ENCODE results near the gene SNX18. TPM values are rescaled to one million over a fixed set of nuclear protein-coding genes. Genes with fewer than 3 reads are reported as not detected.

SNX18 gene
- total RNA-seq, 2 donors from 2014 or later: 174 to 269 TPM

DNA sequence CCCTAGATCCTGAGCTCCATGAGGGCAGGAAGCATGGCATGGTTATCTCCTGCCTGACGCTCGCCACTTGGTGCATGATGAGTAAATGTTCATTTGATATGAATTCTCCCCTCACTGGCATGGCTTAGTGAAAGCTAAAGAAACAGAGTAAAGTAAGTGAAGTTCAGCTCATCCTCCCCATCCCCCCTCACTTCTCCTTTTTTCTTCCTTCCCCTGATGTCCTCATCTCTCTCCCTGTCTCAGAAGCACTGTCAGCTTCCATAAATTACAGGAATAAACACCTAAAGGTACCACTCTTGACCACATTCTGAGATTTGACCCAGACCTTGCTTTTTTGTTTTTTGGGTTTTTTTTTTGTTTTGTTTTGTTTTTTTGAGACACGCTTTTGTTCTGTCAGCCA, 73.3 kb downstream of the SNX18 start:
- H3K9me3 ChIP-seq: no peaks in the 10 kb centered on the region
- peaks cover 0 to 13% of the 10 kb centered on the region in 2 donors for H3K4me1 ChIP-seq (ENCODE audit: control insufficient read depth in 1 of 2, low read depth in 2 of 2)
- H3K27ac ChIP-seq: no peak overlapping the region
- no peaks in the 10 kb centered on the region for H3K36me3 ChIP-seq
- TF ChIP-seq, protein P1, sequence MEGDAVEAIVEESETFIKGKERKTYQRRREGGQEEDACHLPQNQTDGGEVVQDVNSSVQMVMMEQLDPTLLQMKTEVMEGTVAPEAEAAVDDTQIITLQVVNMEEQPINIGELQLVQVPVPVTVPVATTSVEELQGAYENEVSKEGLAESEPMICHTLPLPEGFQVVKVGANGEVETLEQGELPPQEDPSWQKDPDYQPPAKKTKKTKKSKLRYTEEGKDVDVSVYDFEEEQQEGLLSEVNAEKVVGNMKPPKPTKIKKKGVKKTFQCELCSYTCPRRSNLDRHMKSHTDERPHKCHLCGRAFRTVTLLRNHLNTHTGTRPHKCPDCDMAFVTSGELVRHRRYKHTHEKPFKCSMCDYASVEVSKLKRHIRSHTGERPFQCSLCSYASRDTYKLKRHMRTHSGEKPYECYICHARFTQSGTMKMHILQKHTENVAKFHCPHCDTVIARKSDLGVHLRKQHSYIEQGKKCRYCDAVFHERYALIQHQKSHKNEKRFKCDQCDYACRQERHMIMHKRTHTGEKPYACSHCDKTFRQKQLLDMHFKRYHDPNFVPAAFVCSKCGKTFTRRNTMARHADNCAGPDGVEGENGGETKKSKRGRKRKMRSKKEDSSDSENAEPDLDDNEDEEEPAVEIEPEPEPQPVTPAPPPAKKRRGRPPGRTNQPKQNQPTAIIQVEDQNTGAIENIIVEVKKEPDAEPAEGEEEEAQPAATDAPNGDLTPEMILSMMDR (IDR thresholded peaks at IDR 0.05): no peak
- ATAC-seq (ENCODE audit: insufficient number of reproducible peaks, low FRiP score, low read depth): no peak
- no peak overlapping the region for H3K4me3 ChIP-seq
- DNase-seq (ENCODE audit: low spot score): no peak
- H3K27me3 ChIP-seq (replicated peaks; ENCODE audit: insufficient read depth): no peaks in the 10 kb centered on the region

DNA sequence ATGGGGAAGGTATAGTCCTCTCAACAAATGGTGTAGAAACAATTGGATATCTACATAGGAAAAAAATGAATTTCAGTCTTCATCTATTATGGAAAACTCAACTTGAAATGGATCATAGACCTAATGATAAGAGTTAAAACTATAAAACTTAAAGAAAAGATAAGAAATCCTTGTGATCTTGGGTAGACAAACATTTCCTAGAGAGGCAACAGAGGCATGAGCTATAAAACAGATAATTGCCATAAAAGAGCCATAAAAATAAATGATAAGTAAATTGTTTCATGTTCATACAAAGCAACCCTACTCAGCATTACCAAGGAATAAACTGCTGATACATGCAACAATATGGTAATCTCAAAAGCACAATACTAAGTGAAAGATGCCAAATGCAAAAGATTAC, 76.2 kb downstream of the SNX18 start:
- ATAC-seq (ENCODE audit: insufficient number of reproducible peaks, low FRiP score, low read depth): no peak
- Histone ChIP-seq H3K27me3 (replicated peaks; ENCODE audit: insufficient read depth) (no peaks in the 10 kb centered on the region), H3K4me3 (no peak overlapping the region)

DNA sequence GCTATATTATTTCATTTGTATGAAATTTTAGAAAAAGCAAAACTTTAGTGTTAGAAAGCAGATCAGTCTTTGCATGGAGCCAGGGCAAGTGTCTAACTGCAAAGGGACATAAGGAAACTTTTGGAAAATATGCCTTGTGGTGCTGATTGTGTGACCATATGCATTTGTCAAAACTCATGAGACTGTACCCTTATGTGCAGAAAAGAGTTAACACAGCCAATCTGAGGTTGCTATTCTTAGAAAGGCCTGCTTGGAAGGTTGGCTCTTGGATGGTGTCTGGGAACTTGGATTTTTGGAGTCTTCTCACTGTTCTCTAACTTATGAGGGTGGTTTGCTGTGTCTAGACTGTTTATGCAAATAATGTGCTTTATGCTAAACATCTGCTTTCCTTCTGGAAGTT, 76.6 kb downstream of the SNX18 start:
- H3K27ac ChIP-seq: no peak overlapping the region
- H3K27me3 ChIP-seq (replicated peaks; ENCODE audit: insufficient read depth): no peaks in the 10 kb centered on the region
- ATAC-seq (ENCODE audit: insufficient number of reproducible peaks, low FRiP score, low read depth): no peak
- DNase-seq (ENCODE audit: low spot score): no peak
- H3K9me3 ChIP-seq: peaks cover 4% of the 10 kb centered on the region
- H3K4me1 ChIP-seq (ENCODE audit: control insufficient read depth in 1 of 2, low read depth in 2 of 2): peaks cover 0 to 13% of the 10 kb centered on the region in 2 donors
- TF ChIP-seq, protein P1 (IDR thresholded peaks at IDR 0.05): no peak
- H3K4me3 ChIP-seq: no peak overlapping the region
- H3K36me3 ChIP-seq: no peaks in the 10 kb centered on the region

More for the DNA sequence above, 76.2 kb downstream of the SNX18 start:
- no peaks in the 10 kb centered on the region for H3K36me3 ChIP-seq
- H3K27ac ChIP-seq: no peak overlapping the region
- peaks cover 0 to 13% of the 10 kb centered on the region in 2 donors for H3K4me1 ChIP-seq (ENCODE audit: control insufficient read depth in 1 of 2, low read depth in 2 of 2)
- TF ChIP-seq, protein P1 (IDR thresholded peaks at IDR 0.05): no peak
- DNase-seq (ENCODE audit: low spot score): no peak
- H3K9me3 ChIP-seq: peaks cover 4% of the 10 kb centered on the region

DNA sequence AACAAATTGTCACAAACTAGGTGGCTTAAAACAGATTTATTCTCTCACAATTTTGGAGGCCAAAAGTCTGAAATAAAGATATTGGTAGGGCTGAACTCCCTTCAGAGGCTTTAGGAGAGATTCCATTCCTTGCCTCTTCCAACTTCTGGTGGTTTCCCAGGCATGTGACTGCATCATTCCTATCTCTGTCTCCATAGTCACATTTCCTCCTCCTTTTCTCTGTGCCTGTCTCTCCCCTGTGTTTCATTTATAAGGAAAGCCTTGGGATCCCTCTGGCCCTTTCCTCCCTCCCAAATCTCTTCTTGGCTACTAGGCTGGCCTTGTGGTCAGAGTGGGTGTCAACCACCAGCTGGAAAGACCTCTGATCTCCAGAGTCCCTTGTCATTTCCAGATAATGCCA, 78.2 kb downstream of the SNX18 start:
- DNase-seq (ENCODE audit: low spot score) (no peak), ATAC-seq (ENCODE audit: insufficient number of reproducible peaks, low FRiP score, low read depth) (no peak)
- Histone ChIP-seq H3K36me3 (no peaks in the 10 kb centered on the region), H3K4me1 (ENCODE audit: control insufficient read depth in 1 of 2, low read depth in 2 of 2) (peaks cover 0 to 13% of the 10 kb centered on the region in 2 donors), H3K27ac (no peak overlapping the region), H3K4me3 (no peak overlapping the region), H3K9me3 (peaks cover 4% of the 10 kb centered on the region), H3K27me3 (replicated peaks; ENCODE audit: insufficient read depth) (no peaks in the 10 kb centered on the region)
- TF ChIP-seq, protein P1 (IDR thresholded peaks at IDR 0.05): no peak

Other genes starting within 250 kb of the SNX18 start
- 10 to 100 TPM; 23.6 to 36.8 TPM for gene ARL15, start 207.2 kb upstream of the SNX18 start, total RNA-seq
- under 1 TPM in 1 of 2 donors, not detected in 1; 0.95 TPM for gene HSPB3, start 62.1 kb upstream of the SNX18 start, total RNA-seq